Nasal cavity respiratory epithelium epithelial cell of viscerocranial mucosa (primary cell): Measurements from ENCODE around the gene CEPT1. TPM values are rescaled to one million over a fixed set of nuclear protein-coding genes. Genes with fewer than 3 reads are reported as not detected.

Source experiments
- total RNA-seq: library from RNA; depleted of rRNA; stranded (reverse); fragments of >200 nt; gene quantifications from 2 replicates; pipeline ENCODE4 v1.2.3, GENCODE V29; 2014

CEPT1 gene
- total RNA-seq: 56.7 and 66.8 TPM in 2 replicates

DNA sequence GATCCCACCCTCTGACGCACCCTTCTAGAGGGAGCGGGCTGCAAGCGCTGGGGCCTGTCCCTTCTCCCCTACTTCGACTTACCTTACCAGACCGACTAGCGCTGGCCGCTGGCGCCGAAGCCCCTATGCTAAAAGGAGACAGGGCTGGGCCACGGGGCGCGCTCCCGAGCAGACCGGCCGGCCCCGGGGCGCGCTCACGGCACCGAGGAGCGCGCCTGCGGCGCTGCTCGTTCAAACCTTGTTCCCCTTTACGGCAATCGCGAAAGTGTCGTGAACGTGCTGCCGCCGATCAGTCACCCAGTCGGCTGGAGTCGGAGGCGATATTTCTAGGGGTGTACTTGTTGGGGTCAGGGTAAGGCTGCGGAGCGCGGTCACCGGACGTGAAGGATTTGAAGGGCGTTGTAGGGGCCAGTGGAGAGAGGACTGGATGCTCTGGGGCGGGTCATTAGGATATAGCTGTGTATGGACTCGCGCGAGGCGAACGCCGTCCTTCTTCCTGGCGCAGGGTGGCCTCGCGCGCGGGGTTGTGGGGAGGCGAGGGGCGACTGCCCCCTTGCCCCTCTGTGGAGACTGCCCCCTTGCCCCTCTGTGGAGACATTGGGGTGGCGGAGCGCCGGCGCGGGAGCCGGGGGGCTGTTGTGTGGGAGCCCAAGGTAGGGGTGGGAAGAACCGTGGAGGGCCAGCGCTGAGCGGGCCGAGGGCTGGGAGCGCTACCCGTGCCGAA, at the start of gene CEPT1, which contains the start of gene DRAM2:
Gene CEPT1 (plus strand): TSS at position 268 of the 724 bp plus-strand sequence. CDS start 7,492 bp downstream, outside the sequence.
Gene DRAM2 (minus strand): TSS at position 138 of the 724 bp plus-strand sequence. CDS start 8,539 bp downstream, outside the sequence.

DNA sequence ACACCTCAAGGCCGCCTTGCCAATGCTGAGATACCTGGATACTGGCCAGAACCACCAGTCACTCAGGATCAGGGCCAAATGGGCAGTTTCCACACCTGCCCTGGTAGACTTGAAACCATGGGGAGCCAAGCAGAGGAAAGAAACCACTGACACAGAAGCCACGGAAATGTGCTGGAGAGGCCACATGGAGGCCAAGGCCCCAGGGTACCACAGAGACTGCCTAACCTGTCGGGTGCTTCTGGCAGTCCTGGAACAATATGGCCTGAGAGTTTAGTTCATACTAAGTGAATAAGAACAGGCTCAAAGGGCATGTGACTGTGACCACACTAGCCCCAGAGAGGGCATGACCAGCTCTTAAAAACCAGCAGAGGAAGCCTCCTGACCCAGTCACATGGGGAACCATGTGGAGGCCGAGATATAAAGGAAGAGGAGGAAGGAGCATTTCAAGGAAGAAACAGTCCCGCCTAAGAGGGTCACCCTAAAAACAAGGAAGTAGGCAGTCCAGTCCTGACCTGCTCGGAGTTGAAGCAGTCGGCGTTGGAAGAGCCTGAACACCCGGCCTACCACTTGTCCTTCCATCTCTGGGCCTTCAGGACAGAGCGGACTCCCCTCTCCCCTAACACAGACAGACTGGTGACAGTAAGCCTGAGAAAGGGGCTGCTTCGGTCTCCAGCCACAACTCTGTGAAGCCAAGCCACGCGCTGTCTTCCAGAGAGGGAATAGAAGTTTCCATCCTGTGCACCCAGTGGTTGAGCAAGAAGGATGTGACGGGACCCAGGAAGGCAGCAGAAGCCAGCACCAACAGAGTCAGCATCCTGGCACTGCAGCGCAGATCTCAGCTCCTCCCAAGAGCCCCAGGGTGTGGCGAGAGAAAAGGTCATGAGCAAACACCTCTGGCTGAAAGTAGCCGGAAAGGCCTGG, 60.1 kb downstream of the CEPT1 start, which contains the start of gene DENND2D:
Gene DENND2D (minus strand): TSS at position 766 of the 921 bp plus-strand sequence. CDS start 187 bp downstream, at position 579.

DNA sequence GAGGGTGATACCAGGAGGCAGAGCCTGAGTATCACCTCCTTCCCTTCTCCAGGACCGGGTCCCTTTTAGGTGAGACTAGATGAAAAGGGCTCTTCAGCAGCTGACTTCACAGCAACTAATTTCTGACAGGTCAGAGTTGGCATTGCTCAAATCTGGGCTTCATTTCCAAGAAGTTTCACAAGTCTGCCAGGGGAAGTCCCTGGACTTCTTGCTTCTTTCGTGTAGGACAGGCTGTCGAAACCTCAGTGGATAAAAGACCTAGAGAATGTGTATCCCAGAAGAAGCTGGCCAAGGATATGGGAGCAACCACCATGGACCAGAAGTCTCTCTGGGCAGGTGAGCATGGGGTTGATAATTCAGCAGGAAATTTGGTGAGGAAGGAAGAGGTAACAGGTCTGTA, 87.4 kb downstream of the CEPT1 start, which contains the start of gene CHI3L2:
Gene CHI3L2 (plus strand): TSS at position 280 of the 400 bp plus-strand sequence. CDS start 17 bp downstream, at position 297.

Other genes with a start within 250 kb of the CEPT1 start
- gene LRIF1, start 176.3 kb upstream of the CEPT1 start, total RNA-seq: 21.2 and 22.5 TPM in 2 replicates
- gene DRAM2, start 130 bp upstream of the CEPT1 start, total RNA-seq: 85.6 and 86.5 TPM in 2 replicates
- gene DENND2D, start 60.4 kb downstream of the CEPT1 start, total RNA-seq: 24.6 and 25.6 TPM in 2 replicates
- under 0.01 and 1.1 TPM in 2 replicates for gene CHI3L2, start 87.5 kb downstream of the CEPT1 start, total RNA-seq
- not detected in 2 replicates for gene CHIA, start 150.6 kb downstream of the CEPT1 start, total RNA-seq